ENCODE measurements around the gene PKP4. TPM values are rescaled to one million over a fixed set of nuclear protein-coding genes. Genes with fewer than 3 reads are reported as not detected.

PKP4 gene
- total and polyA plus RNA-seq, 7 donors = 14.4 to 41.3 (median 27.5) TPM

DNA sequence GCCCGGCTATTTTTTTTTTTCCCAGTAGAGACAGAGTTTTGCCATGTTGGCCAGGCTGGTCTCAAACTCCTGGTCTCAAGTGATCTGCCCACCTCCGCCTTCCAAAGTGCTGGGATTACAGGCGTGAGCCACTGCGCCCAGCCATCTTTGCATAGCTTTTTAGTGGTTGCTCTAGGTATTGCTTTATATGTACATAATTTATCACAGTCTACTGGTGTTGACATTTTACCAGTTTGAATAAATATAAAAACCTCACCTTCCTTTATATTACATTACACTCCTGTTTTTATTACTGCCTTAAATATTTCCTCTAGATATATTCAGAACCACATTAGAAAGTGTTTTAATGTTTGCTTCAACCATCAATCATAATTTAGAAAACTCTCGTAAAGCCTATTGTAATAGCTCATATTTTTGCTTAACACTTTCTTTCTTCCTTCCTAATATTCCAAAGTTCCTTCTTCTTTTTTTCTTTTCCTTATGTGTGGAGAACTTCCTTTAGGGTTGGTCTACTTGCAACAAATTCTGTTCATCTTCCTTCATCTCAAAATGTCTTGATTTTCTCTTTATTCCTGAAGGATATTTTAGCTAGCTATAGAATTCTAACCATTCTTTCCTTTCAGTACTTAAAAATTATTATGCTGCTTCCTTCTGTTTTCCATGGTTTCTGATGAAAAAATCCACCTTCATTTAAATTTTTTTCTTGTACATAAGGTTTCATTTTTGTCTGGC is 256.2 kb downstream of the PKP4 start:
- WGBS, 2 donors = 55 to 85% methylated on average over 5 of the region's 5 CpGs
- H3K4me1 ChIP-seq = no peaks in the 10 kb centered on the region
- intact Hi-C loops (cut with DNase I) = no loop called here
- no peak for DNase-seq
- no peak overlapping the region for H3K27ac ChIP-seq
- no peak overlapping the region for H3K4me3 ChIP-seq
- no peaks in the 10 kb centered on the region for H3K36me3 ChIP-seq
- no peaks in the 10 kb centered on the region for H3K27me3 ChIP-seq
- no peak for TF ChIP-seq POLR2AphosphoS5 (IDR thresholded peaks at IDR 0.05)
- no peak for TF ChIP-seq EP300 (IDR thresholded peaks at IDR 0.05)
- TF ChIP-seq, protein P1, sequence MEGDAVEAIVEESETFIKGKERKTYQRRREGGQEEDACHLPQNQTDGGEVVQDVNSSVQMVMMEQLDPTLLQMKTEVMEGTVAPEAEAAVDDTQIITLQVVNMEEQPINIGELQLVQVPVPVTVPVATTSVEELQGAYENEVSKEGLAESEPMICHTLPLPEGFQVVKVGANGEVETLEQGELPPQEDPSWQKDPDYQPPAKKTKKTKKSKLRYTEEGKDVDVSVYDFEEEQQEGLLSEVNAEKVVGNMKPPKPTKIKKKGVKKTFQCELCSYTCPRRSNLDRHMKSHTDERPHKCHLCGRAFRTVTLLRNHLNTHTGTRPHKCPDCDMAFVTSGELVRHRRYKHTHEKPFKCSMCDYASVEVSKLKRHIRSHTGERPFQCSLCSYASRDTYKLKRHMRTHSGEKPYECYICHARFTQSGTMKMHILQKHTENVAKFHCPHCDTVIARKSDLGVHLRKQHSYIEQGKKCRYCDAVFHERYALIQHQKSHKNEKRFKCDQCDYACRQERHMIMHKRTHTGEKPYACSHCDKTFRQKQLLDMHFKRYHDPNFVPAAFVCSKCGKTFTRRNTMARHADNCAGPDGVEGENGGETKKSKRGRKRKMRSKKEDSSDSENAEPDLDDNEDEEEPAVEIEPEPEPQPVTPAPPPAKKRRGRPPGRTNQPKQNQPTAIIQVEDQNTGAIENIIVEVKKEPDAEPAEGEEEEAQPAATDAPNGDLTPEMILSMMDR (IDR thresholded peaks at IDR 0.05) = no peak
- no peak for TF ChIP-seq POLR2A (IDR thresholded peaks at IDR 0.05)
- H3K9me3 ChIP-seq = peaks cover 0 to 5% (median 0%) of the 10 kb centered on the region in 4 donors

DNA sequence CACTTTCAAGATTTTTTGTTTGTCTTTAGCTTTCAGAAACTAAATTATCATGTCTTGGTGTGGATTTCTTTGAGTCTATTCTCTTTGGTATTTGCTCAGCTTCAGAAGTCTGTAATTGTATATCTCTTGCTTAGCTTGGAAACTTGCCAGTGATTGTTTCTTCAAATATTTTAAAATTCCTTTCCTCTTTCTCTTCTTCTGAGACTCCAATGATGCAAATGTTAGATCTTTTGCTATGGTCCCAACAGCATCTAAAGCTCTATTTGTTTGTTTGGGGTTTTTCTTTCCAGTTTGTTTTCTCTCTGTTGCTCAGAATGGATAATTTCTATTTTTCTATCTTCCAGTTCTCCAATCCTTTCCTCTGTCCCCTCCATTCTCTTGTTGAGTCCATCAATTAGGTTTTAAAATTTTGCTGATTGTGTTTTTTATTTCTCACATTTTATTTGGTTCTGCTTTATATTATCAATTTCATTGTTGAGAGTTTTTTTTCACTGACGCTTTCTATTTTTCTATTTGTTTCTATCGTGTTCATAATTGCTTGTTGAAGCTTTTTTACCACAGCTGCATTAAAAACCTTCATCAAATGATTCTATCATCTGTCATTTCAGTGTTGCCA is 256.9 kb downstream of the PKP4 start:
- no peak for TF ChIP-seq POLR2AphosphoS5 (IDR thresholded peaks at IDR 0.05)
- TF ChIP-seq EP300 (IDR thresholded peaks at IDR 0.05) = no peak
- TF ChIP-seq, protein P1 (IDR thresholded peaks at IDR 0.05) = no peak
- TF ChIP-seq POLR2A (IDR thresholded peaks at IDR 0.05) = no peak
- Histone ChIP-seq H3K9me3 (peaks cover 0 to 5% (median 0%) of the 10 kb centered on the region in 4 donors), H3K27ac (no peak overlapping the region), H3K4me3 (no peak overlapping the region), H3K27me3 (no peaks in the 10 kb centered on the region), H3K36me3 (no peaks in the 10 kb centered on the region), H3K4me1 (no peaks in the 10 kb centered on the region)
- no peak for DNase-seq
- intact Hi-C loops (cut with DNase I) = no loop called here
- WGBS, 2 donors = 91 to 97% methylated on average over 2 of the region's 2 CpGs

DNA sequence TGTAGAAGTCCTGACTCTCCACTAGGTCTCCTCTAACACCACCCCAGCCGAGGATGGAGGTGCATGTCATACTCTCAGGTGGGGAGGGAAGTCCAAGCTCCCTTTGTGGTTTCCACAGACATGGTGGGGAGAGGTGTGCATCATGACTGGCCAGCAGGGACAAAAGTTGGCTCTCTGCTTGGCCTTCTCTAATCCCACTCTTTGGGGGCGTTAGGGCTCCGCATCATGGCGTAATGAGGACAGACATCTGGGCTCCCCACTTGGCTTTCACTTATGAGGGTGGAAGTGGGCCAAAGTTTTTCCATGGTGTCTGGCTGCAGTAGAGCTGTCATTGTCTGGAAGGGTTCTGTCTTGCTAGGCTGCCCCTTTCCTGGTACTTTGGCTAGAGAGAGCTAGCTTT is 257.7 kb downstream of the PKP4 start:
- no peak for TF ChIP-seq POLR2AphosphoS5 (IDR thresholded peaks at IDR 0.05)
- no peak for TF ChIP-seq POLR2A (IDR thresholded peaks at IDR 0.05)
- TF ChIP-seq, protein P1 (IDR thresholded peaks at IDR 0.05) = no peak
- TF ChIP-seq EP300 (IDR thresholded peaks at IDR 0.05) = no peak
- no peak for DNase-seq
- Histone ChIP-seq H3K9me3 (peaks cover 0 to 5% (median 0%) of the 10 kb centered on the region in 4 donors), H3K36me3 (no peaks in the 10 kb centered on the region), H3K27me3 (no peaks in the 10 kb centered on the region), H3K4me1 (no peaks in the 10 kb centered on the region), H3K4me3 (no peak overlapping the region), H3K27ac (no peak overlapping the region)
- intact Hi-C loops (cut with DNase I) = no loop called here
- 71 to 84% methylated on average over 4 of the region's 4 CpGs for WGBS, 2 donors

DNA sequence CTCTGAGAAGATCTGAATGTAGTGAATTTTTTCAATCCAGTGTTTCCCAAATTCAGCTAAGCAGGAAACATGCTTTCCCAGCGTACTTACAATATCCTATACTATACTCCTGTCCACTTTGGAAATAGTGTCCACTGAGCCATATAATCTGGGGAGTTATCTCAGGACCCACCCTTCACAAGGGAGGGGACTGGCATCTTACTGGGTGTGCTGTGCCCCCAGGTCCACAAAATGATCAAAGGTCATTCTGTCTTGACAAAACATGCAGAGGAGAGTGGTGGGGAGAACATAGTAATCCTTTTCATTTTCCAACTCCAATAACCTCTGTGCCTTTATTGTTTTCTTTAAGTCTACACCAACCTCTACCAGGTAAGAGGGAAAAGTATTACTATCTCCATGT is 258.6 kb downstream of the PKP4 start:
- DNase-seq = no peak
- Histone ChIP-seq H3K9me3 (peaks cover 0 to 5% (median 0%) of the 10 kb centered on the region in 4 donors), H3K27ac (peak overlapping the region in 1 of 4 donors; percentile 45), H3K36me3 (no peaks in the 10 kb centered on the region), H3K27me3 (no peaks in the 10 kb centered on the region), H3K4me3 (no peak overlapping the region), H3K4me1 (no peaks in the 10 kb centered on the region)
- TF ChIP-seq, protein P1 (IDR thresholded peaks at IDR 0.05) = no peak
- TF ChIP-seq POLR2A (IDR thresholded peaks at IDR 0.05) (no peak), POLR2AphosphoS5 (IDR thresholded peaks at IDR 0.05) (no peak), EP300 (IDR thresholded peaks at IDR 0.05) (no peak)
- intact Hi-C loops (cut with DNase I) = no loop called here
- 61 to 96% methylated on average over 1 of the region's 1 CpG for WGBS, 2 donors
